NCI-H1436 (cell line): ENCODE measurements around the gene DDX19B.
"Not testable (repeated sequence)": the region's sequence is repeated elsewhere in the genome, so short reads cannot be mapped to it uniquely, and the experiment has no call there.

ENCODE experiments used
- DNase-seq: peaks from one replicate; lab custom pipeline; 2025; lab: John Stamatoyannopoulos, UW

Gene DDX19B

DNA sequence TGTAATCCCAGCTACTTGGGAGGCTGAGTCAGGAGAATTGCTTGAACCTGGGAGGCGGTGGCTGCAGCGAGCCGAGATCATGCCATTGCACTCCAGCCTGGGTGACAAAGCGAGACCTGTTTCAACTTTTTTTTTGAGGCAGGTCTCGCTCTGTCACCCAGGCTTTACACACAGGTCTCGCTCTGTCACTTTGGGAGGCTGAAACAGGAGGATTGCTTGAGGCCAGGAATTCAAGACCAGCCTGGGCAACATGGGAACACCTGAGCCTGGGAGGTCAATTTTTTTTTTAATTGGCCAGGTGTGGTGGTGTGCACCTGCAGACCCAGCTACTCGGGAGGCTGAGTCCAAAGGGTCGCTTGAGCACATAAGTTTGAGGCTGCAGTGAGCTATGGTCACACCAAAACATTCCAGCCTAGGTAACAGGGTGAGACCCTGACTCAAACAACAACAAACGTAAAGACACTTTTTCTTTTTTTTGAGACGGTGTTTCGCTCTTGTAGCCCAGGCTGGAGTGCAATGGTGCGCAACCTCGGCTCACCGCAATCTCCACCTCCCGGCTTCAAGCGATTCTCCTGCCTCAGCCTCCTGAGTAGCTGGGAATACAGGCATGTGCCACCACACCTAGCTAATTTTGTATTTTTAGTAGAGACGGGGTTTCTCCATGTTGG is 11.5 kb upstream of the DDX19B start:
- DNase-seq, result not testable (repeated sequence)

DNA sequence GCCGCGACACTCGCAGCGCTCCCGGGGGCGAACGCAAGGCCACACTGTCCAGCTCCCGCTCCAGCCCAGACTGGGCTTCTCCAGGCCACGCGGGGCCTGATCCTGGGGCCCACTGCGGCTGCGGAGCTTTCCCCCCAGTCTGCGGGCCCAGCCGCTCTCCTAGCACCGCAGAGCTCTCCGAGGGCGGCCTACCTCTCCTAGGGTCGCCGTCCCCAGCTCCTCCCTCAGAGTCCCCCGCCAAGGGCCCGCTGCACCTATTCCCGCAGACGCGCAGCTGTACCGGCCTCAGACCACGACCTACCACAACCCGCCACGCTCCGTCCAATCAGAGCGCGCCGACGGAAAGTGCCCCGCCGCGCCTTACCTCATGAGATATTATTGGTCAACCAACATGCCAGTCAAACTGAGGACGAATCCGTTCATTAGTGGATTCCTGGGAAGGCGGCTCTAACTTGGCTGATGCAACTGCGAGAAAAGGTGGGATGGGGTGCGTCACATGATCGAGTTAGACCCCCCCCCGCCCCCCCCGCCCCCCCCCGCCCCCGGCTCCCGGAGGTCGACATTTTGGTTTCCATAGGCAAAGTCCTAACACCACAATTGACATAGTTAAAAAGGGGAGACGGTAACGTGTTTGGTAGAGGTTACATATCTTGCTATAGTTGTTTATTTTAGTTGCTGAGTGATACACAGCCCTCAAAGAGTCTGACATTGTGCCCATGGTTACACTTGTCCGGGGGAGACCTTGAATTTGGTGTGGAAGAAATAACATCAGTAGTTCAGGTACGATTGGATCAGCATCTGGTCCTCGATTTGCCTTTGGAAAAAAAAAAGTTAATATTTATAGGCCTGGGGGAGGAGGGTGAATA is 9.5 kb upstream of the DDX19B start, which contains the start of gene AARS1:
Gene AARS1, minus strand, starts transcription at position 278 of the 866 bp plus-strand sequence. CDS start 6,743 bp downstream, outside the sequence.
- peak; percentile 99 for DNase-seq

DNA sequence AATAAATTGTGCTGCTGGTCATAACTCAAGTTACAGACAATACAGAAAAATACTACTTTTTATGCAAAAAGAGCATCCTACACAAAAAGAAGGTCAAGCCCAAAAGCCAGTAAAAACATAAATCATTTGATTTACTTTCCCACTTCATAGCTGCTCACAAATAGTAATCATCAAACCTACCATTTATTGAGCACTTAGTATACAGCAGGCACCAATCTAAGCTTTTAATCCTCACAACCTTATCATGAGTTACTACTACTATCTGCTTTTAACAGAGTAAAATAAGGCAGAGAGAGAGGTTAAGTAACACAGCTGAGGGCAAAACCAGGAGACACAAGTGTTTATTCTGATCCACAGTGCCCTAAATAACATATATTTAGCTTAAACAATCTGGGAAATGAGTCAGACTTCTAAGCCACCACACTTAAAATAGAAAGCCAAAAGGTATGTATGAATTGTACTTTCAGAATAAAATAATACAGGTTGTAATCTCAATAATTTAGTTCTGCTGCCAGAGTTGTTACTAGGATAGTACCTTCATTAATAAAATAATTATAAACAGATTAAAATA is 8.0 kb upstream of the DDX19B start:
- DNase-seq, result no peak

DNA sequence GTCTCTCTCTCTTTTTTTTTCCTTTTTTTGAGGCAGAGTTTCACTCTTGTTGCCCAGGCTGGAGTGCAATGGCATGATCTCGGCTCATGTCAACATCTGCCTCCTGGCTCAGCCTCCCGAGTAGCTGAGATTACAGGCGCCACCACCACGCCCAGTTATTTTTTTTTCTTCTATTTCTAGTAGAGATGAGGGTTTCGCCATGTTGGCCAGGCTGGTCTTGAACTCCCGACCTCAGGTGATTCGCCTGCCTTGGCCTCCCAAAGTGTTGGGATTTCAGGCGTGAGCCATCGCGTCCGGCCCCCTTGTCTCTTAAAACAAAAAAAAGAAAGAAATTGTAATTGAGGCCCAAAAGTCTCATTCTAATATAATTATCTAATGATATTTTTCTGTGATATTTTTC is 6.8 kb upstream of the DDX19B start:
- not testable (repeated sequence) for DNase-seq

DNA sequence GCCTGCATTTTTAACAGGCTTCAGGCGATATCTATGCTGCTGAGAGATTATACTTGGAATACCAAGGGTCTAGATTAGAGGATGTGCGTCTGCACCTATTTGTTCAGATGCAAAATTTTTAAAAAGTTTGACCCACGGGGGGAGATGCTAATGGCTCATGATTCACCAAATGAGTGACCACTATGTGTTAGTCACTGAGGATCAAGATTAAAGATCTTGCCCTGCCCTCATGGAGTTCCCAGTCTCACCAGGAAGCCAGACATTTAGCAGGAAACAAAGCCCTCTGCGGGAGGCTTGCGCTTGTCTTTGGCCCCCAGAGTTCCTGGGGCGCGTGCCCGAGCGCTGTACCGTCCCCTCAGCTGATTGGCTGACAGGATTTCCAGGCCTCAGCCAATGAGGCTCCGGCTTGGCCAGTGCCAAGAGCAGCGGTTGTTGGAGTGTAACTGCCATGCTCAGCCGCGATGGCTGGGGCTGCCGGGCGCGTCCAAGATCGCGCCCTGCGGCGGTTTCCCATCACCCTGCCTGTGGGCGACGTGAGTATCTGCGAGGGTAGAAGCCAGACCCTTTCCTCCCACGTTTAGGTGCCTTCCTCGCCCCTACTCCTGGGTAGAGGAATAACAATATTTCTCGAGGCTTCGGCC is 4.5 kb upstream of the DDX19B start:
- no peak for DNase-seq

- DNase-seq, result no peak
These were observed 3.4 kb upstream of the DDX19B start for GRCh38 chr16:70295634-70296033.

DNA sequence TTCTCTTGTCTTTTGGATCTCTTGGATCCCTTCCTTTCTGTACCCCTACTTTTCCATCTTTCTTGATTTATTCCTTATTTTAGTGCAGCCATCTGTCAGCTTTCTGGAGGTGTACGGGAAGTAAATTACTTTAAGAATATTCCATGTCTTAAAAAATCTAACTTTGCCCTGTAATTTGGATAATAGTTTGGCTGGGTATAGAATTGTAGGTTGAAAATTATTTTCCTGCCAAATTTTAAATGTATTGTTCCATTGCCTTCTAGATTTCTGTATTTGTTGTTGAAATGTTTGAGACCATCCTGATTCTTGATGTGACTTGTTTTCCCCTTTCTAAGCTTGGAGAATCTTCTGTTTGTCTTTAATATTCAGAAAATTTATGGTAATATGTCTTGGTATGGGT is 2.1 kb downstream of the DDX19B start:
- DNase-seq, result no peak

GRCh38 chr16:70302745-70303144 is 3.8 kb downstream of the DDX19B start:
- DNase-seq, result no peak

- no peak for DNase-seq
These were observed 6.0 kb downstream of the DDX19B start for GRCh38 chr16:70304892-70305448.

DNA sequence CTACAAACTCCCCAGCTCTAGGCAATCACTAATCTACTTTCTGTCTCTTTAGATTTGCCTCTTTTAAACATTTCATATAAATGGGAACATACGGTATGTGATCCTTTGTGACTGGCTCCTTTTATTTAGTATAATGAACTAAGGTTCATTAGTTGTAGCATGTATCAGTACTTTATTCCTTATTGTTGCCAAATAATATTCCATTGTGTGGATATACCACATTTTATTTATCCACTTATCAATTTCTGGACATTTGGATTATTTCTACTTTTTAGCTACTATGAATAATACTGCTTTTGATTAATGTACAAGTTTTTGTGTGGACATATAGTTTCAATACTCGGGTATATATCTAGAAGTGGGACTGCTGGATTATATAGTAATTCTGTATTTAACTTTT is 7.9 kb downstream of the DDX19B start:
- no peak for DNase-seq

DNA sequence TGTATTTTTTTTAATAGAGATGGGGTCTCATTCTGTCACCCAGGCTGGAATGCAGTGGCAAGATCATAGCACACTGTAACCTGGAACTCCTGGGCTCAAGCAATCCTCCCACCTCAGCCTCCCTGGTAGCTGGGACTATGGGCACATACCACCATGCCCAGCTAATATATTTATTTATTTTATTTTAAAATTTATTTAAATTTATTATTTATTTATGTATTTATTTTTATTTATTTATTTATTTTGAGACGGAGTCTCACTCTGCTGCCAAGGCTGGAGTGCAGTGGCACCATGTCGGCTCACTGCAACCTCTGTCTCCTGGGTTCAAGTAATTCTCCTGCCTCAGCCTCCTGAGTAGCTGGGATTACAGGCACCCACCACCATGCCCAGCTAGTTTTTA is 8.7 kb downstream of the DDX19B start:
- not testable (repeated sequence) for DNase-seq

DNA sequence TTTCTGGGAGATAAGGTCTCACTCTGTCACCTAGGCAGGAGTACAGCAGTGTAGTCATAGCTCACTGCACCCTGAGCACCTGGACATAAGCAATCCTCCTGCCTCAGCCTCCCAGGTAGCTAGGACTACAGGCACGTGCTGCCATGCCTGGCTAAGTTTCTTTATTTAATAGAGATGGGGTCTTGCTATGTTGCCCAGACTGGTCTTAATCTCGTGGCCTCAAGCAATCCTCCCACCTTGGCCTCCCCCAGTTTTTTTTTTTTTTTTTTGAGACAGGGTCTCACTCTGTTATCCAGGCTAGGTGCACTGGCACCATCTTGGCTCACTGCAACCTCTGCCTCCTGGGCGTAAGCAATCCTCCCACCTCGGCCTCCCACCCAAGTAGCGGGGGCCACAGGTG is 21.1 kb downstream of the DDX19B start:
- no peak for DNase-seq

- DNase-seq, result no peak
These were observed 26.2 kb downstream of the DDX19B start for GRCh38 chr16:70324998-70325747.

DNA sequence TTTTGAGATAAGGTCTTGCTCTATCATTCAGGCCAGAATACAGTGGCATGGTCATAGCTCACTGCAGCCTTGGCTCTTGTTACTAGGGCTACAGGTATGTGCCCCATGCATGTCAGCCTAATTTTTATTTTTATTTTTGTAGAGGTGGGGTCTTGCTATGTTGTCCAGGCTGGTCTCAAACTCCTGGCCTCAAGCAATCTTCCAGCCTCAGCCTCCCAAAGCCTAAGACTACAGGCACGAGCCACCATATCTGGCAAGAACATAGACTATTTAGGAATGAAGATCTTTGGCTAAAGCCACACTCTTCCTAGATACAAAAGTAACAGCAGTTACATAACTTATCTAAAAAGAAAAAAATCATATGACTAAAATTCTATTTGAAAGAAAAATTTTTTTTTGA is 32.1 kb downstream of the DDX19B start:
- DNase-seq, result no peak

GRCh38 chr16:70331588-70332358 is 32.8 kb downstream of the DDX19B start:
- DNase-seq, result no peak

- not testable (repeated sequence) for DNase-seq
These were observed 33.7 kb downstream of the DDX19B start for GRCh38 chr16:70332728-70333127.

DNA sequence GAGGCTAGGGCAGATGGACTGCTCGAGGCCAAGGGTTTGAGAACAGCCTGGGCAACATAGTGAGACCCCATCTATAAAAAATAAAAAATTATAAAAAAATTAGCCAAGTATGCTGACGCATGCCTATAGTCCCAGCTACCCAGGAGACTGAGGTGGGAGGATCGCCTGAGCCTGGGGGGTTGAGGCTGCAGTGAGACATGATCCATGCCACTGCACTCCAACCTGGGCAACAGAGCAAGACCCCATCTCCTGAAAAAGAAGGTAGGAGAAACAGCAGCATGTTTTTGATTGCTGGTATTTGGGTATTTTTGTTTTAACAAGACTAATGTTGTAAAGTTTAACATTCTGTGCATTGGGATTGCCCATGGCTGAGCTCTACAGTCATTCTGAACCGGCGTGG is 38.8 kb downstream of the DDX19B start:
- DNase-seq, result no peak

- DNase-seq, result no peak
These were observed 42.6 kb downstream of the DDX19B start for GRCh38 chr16:70341600-70341999.

DNA sequence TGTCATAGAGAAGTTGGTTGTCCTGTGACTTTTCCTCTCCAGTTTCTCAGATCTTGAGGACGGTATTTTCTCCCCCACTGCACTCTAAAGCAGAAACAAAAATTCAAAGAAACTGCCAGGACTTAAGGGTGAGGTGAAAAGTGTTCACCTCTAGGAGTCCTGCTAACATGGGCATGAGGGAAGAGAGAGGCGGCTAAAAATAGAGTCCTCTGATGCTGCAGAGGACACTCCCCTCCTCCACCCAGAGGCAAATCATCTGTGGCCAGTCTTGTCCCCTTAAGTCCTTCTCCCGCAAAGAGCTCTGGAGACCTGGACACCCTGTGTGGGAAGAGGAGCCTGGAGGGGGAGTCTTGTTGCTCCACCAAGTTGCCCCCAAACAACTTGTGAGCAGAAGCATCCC is 43.0 kb downstream of the DDX19B start:
- DNase-seq, result no peak

- DNase-seq, result no peak
These were observed 46.9 kb downstream of the DDX19B start for GRCh38 chr16:70345840-70346239.

DNA sequence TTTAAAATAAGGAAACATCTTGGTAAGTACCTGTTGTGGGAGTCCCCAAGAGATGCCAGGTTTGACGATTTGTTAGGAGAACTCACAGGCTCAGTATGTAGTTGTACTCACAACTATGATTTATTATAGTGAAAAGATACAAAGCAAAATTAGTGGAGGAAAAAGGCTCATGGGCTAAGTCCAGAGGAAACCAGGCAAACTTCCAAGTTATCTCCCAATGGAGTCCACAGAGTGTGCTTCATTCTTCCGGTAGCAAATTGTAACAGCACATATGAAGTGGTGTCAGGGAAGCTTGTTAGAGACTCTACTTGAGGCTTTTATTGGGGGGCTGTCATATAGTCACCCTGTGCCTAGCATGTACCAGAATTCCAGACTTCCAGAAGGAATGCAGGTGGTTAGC is 50.0 kb downstream of the DDX19B start:
- no peak for DNase-seq
